AG08395 (cell line): ENCODE data around the gene LLPH.
A peak's percentile ranks its signal among the peaks of the same experiment; 100 is the strongest.

Experiments
- DNase-seq: peaks from one replicate; pipeline ENCODE4 v3.0.0; 2012; ENCODE audit warnings: mixed read lengths, low spot score

Gene LLPH

DNA sequence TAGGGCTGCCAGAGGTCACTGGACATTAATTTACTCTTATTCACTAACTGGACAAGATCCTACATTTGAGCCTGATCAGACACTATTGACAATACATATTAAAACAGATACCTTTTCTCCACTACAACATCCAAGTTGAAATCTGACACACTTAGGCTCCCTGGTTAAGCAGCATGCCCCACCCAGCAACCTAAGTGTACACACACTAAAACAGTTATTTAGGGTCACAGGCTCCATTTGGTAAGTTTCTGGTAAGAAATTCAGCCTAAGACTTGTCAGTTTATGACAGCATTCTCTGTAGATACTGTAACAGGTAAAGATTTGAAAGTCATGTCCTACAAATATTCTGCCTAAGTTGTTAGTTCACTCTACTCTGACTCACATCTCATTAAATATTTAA, 12.3 kb upstream of the LLPH start:
- no peak for DNase-seq

DNA sequence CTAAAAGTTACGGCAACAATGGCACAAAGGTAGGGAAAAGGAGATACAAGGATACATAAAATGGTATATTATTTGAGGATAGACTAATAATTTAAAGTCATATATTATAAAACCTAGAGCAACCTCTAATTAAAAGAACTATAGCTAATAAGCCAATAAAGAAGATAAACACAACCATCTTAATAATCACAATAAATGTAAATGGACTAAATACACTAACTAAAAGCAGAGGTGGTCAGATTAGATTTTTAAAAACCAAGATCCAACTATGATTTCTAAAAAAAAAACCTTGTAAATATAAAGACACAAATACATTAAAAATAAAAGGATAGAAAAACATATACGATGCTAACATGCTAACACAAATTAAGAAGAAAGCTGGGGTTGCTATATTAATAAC, 10.7 kb upstream of the LLPH start:
- no peak for DNase-seq

DNA sequence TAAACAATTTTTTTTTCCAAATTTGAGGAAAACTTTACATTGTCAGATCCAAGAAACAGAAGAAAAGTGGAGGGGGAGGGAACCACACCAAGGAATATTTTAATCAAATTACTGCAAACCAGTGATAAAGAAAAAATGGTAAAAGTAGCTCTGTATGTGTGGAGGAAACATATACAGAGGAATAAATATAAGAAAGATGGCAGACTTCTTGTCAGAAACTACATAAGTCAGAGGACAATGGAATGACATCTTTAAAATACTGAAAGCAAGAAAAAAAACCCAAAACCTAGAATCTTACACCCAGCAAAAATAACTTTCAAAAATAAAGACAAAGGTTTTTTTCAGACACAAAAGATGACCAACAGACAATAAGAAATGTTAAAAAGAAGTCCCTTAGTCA, 10.2 kb upstream of the LLPH start:
- no peak for DNase-seq

DNA sequence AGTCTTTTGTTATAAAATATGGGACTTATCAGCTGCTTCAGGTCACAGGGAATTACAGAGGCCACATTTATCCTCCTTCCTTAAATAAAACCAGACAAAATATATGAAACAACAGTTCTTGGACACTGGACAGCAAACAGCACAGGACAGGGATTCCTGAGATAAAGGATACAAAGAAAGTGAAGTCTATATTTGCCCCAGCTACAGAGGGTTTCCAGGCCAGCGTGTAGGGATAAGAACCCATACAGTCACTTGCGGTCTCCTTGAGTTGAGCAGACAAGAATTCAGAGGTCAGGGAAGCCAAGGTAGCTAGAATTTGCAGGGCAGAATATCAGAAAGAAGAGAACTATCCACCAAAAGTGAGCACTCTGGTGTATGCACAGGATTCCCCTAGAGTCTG, 8.8 kb upstream of the LLPH start:
- DNase-seq: no peak

DNA sequence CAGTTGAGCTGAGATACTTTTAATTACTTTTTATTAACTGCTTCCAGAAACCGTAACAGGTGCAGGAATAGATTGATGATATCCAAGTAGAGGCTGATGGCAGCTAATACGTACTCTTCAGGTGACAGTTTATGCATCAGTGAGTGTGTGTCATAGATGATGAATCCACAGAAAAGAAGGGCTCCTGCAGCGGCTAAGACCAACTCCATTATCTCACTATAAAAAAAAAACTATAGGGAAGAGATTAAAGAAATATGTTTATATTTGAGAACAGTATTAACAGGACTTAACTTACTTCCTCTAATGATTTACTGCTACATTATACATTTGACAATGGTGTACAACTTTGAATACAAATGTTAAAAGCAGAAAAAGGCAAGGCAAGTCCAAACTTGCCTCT, 7.4 kb upstream of the LLPH start:
- DNase-seq: no peak

DNA sequence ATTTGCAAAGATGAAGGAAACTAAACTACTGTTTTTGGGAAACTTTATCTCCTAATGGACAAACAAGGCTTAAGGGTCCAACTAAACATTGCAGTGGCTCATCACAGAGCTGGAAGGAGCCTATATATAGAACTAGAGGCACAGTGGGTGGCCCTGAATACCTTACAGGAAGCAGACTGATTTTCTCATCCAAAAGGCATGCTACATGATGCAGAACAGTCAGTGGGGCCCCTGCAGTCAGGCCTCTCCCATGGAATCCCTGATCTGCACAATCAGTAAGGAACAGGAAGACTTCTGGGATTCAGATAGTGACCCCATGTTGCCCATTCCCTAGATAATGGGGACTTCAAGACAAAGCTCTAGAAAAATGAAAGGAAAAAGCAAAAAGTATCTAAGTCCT, 1.9 kb upstream of the LLPH start:
- DNase-seq: peak; percentile 53

DNA sequence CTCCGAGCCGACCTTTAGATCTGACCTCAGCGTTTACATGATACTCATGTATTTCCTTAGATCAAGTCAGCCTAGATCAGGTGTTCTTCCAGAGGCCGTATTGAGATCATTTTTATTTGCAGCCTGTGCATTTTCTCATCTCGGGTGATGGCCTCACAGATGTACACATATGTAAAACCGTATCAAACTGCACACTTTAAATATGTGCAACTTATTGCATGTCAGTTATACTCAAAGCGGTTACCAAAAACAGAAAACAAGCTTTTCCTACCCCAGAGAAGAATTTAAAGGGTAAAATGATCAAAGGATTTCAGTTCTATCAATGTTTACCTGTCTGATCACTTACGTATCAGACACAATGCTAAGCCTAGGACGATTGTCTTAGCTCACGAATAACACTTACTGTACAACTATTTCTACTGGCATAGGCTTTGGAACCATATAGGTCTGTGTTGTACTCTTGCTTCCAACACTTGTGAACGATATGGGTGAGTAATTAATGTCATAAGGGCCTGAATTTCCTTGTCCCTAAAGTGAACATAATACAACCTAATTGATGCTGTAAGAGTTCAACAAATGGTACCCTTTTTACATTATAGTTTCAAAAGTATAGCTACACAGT, 628 bp upstream of the LLPH start:
- DNase-seq: no peak

DNA sequence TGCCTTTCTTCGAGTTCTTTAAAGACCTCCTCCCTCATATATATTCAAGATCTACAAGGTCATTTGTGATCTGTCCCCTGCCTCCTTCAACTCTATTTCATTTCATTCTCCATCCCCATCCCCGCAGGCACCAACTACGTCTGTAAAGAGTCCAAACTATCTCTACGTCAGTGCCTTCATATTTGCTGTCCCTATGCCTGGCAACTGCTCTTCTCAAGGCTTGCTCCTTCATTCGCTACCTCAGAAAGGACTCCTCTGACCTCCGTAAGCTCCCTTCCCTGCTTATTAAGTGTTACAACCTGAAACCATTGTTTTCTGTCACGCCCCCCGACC, 650 bp downstream of the LLPH start:
- peak; percentile 19 for DNase-seq

DNA sequence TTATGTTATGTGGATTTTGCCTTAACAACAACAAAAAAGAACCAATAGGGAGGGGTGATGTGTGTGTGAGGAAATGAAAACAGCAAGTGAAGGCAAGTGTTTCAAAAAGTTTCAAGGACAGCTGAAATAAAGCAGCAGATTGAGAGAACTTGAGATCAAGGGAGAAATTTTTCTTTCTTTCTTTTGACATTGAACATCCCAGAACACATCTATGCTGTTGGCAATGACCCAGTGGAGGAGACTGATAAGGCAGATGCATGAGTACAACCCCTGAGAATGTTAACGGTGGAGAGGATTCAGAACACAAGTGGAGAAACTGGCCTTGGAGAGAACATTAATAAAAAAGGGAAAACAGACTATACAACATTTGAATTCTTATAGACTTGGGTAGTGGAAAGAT, 2.9 kb downstream of the LLPH start:
- no peak for DNase-seq

DNA sequence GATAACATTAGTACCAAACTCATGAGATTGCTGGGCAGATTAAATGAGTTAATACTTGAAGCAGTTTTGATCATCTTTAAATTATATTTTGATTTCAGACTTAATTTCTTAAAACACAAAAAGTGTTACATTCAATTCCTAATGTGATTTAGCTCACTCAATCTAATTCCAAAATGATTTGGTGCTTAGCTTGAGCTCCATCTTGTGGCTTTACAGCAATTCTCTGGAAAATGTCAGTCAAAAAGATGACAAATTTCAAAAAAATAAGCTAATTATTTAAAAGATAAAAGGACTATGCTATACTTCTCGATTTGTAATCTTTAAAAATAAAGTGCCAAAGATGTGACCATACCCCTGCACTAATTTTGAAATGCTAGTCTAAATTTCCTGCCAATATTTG, 10.1 kb downstream of the LLPH start:
- no peak for DNase-seq

DNA sequence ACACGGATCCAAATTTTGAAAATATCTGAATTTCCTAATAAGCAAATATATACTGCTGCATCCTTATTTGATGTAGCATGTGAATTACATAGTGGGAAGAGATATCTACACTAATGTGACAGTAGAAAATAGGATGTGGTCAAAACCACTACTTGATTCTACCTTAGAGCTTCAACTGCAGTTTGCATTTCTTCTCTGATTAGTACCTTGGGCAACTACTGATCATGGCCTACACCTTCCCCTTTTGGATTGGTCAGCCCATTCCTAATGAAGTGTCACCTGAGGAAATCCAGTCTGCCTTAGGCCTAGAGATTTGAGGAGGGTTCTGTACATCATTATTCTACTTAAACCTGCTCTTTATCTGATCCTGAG, 10.7 kb downstream of the LLPH start:
- DNase-seq: no peak

DNA sequence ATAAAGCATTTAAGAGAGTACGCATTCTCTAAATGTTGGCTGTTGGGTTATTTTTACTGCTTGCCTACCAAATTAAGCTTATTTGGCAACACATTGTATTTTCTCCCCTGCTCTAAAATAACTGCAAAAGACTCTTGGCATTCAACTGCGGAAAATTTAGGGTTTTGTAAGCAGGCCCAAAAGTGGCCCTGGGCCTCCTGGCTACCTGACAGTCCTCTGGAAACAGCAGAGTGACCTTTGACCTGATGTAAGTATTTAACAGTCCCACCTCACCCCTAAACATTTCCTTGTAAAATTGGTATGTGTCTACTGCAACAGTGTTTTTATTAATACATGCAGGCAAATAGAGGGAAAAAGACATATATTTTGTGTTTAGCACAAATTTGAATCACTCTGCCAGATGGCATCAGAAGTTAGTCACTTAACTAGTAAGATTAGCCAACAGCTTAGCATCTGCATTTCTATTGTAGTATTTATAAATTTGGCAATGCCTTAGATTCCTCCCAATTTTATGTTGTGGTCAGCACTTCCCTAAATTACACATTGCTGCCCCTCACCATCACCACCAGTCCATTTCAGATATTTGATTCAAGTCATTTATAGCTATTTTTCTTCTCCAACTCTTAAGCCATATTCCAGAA, 11.2 kb downstream of the LLPH start:
- peak; percentile 12 for DNase-seq

DNA sequence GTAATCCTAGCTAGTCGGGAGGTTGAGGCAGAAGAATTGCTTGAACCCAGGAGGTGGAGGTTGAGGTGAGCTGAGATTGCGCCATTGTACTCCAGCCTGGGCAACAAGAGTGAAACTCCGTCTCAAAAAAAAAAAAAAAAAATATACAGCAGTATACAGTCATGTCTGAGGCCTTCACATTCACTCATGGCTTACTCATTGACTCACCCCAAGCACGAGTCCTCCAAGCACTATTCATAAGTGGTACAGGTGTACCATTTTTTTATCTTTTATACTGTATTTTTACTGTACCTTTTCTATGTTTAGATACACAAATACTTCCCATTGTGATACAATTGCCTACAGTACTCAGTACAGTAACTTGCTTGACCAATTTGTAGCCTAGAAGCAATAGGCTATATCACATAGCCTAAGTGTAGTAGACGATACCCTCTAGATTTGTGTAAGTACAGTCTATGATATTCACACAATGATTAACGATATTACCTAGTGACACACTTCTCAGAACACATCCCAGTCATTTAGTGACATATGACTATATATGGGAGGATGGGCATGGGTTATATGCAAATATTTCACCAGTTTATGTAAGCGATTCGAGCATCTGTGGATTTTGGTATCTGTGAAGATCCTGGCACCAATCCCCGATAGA, 12.2 kb downstream of the LLPH start:
- no peak for DNase-seq

DNA sequence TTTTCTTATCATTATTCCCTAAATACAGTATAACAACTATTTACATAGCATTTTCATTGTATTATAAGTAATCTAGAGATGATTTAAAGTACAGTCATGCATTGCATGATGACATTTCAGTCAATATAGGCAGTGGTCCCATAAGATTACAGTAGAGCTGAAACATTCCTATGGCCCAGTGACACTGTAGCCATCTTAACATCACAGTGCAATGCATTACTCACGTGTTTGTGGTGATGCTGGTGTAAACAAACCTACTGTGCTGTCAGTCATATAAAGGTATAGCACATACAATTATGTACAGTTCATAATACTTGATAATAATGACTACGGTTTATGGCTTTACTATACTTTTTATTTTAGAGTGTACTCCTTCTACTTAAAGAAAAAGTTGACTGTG, 13.3 kb downstream of the LLPH start:
- no peak for DNase-seq

DNA sequence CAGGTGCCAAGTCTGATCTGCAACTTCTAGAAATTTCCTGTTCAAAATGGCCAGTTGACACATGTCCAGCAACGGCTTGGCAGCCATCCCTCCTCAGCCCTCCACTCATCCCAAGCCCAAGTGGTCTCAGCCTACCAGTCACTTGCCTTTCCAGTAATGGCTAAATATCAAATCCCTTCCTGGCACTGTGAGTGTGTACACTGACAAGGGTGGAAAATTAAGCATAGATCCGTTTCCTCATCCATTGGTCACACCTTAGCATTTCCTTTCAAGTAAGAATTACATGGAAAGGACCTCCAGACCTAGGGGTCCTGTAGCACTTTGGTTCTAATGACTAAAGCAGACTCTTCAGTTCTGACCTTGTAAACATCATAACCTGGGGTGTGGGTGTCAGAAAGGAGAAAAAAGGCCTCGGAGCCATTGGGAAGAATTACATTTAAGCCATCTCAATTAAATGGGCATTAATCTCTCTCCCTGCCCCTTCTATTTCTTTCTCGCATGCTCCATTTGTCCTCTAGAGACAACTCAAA, 15.4 kb downstream of the LLPH start:
- no peak for DNase-seq

DNA sequence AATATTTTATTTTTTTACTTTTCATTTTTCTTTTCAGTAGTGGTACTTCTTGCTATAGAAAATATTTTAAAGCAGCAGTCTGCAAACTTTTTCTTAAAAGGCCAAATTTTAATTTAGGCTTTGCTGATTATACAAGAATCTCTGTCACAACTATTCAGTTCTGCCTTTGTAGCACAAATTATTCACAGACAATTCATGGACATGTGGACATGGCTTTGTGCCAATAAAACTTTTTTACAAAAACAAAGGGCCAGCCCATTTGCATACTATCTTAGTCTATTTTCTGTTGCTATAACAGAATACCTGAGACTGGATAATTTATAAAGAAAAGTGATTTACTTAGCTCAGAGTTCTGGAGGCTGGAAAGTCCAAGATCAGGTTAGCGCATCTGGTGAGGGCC, 17.1 kb downstream of the LLPH start:
- no peak for DNase-seq

DNA sequence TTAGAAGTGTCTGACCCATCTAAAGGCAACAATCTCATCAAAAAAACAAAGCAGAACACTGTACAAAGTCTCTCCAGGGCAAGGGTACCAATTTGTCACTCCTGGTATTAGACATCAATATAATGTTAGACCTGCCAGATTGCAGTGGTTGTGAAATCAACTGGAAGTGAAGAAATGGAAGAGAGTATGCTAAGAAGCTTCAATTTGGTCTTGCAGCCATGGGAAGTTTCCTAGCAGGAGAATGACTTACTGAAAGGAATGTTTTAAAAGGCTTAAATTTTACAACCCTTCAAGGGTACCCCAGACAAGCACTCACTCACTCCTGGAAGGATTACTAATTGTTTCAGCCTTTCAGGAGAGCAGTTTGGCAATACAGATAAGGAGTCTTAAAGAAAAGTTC, 18.9 kb downstream of the LLPH start:
- no peak for DNase-seq

DNA sequence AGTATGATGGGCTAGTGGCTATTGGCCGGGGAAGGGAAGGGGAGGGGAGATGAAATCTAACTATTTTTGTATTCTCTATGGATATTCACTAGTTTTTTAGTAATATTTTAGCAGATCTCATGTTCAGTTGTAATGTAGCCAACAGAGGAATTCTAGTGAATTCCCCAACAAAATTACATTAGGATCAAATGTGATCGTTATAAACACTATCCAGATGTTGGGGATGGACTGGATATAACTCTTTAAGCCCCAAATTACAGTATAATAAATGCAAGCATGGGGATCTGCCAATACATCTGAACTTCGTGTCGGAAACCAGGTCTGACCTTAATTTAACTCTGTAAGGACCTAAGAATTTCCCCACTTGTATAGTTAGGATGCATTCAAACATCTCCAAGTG, 21.5 kb downstream of the LLPH start:
- DNase-seq: no peak

DNA sequence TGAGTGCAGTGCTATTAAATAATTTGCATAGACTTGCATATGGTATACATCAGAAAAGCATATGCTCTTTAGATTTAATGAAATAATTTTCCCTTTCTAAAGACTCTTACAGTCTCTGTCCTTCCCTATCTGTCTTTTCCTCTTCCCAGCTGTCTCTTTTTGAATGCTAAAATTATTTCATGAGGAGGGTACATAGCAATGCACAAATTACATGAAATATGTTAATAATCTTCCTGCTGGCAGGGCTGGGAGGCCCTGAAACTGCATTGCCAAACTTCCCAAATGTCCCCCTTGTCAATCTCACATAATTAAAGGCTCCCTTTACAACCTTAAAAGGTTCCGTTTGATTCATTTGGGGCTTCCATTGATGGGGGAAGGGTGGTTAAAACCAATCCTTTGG, 22.2 kb downstream of the LLPH start:
- no peak for DNase-seq

DNA sequence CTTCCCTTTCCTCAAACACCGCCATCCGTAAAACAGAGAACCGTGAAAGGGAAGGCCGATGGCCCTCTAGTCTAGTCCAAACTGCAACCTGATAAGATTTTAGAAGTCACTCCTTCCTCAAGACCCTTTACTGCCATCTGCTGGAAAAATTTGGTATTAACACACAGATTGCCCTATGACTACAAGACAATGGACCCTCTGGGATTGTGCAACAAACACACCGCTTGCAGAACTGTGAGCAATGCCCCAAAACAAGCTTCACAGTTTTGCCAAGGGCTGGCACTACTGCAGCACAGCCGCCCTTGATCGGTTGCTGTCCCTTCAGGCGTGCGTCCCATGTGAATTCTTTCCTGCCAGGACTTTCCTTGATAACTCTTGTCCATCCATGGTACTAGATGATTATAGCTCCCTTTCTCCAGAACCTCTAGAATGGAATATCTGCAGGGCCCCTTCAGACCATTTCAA, 23.1 kb downstream of the LLPH start:
- DNase-seq: peak; percentile 85

DNA sequence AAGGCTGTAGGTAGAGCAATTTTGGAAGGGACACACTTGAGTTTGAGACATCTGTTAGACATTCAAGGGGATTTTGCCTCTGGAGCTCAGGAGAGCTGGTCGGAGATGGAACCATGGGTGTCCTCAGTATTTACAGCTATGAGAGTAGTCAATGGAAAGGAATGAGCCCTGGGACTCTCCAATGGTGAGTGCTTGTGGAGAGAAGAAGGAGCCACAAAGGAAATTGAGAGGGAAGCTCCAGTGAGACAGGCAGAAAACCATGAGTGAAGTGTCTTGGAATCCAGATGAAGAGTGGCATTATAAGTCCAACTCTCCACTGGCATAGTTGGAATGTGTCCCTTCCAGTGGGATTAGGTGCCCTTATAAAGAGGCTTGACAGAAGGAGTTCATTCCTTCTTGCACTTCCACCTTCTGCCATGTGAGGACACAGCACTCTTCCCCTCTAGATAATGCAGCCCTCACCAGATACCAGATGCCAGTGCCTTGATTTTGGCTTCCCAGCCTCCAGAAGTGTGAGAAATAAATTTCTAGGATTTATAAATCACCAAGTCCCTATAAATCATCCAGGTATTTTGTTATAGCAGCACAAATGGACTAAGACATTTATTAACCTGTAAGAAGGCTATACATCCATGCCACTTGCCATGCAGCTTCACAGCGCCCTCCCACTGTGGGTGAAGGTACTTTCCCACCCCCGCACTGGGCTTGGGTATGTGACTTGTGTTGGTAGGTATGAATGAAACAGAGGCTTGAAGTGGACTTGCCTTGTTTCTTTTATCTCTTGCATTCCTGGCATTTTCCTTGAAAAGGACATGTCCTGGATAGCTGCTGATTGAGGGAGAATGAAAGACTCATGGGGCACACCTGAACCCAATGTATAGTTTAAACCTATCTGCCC, 27.3 kb downstream of the LLPH start:
- DNase-seq: peak; percentile 19

DNA sequence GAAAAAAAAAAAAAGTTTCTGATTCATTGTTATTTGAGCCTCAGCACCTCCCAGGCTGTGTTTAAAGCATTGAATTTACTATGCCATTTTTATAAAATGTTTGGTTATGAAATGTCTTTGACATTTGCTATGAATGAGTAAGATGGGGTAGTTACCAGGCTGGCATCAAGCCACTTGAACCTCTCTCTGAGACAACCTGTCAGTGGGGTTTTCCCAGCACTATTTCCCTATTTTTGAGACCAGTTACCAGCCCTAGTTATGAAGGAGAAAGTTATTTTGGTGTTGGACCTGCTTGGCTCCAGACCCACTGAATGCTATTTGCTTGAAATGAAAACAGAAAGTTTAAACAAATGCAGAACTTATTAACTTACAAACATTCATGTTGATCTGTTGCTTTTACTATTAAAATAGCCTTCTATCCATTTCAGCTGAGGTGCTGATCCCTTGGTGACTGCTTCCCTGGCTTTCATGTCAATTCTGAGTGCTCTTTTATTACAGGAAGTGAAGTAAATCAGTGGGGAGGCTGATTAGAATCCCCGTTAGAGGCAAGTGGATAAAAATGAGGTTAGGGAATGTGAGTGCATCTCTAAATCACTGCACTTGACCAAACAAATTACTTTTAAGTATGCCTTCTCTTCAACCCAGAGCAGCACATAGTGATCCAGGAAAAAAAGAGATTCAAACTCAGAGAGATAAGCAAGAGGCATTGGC, 37.8 kb downstream of the LLPH start:
- DNase-seq: peak; percentile 7
